Stimulated activated CD8-positive, alpha-beta memory T cell treated with anti-CD3 and anti-CD28 coated beads, Interleukin-7, amount 100 ng/mL, for 48 hours (primary cell): ENCODE measurements around the gene LDLRAD3.

Experiments used
- DNase-seq, 2 donors: peaks; one replicate each; pipeline ENCODE4 v3.0.0-alpha.2; 2020; ENCODE audit warnings: low read depth in 1 of 2; ENCODE audit errors: extremely low read depth in 1 of 2

Gene LDLRAD3

GRCh38 chr11:35954205-35954604 lies 10.3 kb downstream of the LDLRAD3 start:
- DNase-seq, result no peak

- DNase-seq, result no peak
These were observed 11.8 kb downstream of the LDLRAD3 start for GRCh38 chr11:35955636-35956035.

- DNase-seq, result no peak
These were observed 18.7 kb downstream of the LDLRAD3 start for GRCh38 chr11:35962369-35963138.

- no peak for DNase-seq
These were observed 20.0 kb downstream of the LDLRAD3 start for GRCh38 chr11:35963911-35964310.

- DNase-seq, result no peak
These were observed 21.0 kb downstream of the LDLRAD3 start for GRCh38 chr11:35964841-35965240.

GRCh38 chr11:35967042-35967441 lies 23.2 kb downstream of the LDLRAD3 start:
- DNase-seq, result no peak

GRCh38 chr11:35968386-35969088 lies 24.7 kb downstream of the LDLRAD3 start:
- no peak for DNase-seq

- DNase-seq, result no peak
These were observed 25.5 kb downstream of the LDLRAD3 start for GRCh38 chr11:35969089-35970042.

- DNase-seq, result no peak
These were observed 26.6 kb downstream of the LDLRAD3 start for GRCh38 chr11:35970445-35970844.

- no peak for DNase-seq
These were observed 28.1 kb downstream of the LDLRAD3 start for GRCh38 chr11:35971841-35972422.

- no peak for DNase-seq
These were observed 31.2 kb downstream of the LDLRAD3 start for GRCh38 chr11:35974882-35975589.

GRCh38 chr11:35976434-35976833 lies 32.6 kb downstream of the LDLRAD3 start:
- DNase-seq, result no peak

GRCh38 chr11:35978183-35978582 lies 34.3 kb downstream of the LDLRAD3 start:
- no peak for DNase-seq

- DNase-seq, result no peak
These were observed 35.0 kb downstream of the LDLRAD3 start for GRCh38 chr11:35978891-35979290.

- DNase-seq, result no peak
These were observed 37.0 kb downstream of the LDLRAD3 start for GRCh38 chr11:35980686-35981390.

GRCh38 chr11:35981581-35981980 lies 37.7 kb downstream of the LDLRAD3 start:
- no peak for DNase-seq

GRCh38 chr11:35982061-35982460 lies 38.2 kb downstream of the LDLRAD3 start:
- DNase-seq, result no peak

- no peak for DNase-seq
These were observed 40.1 kb downstream of the LDLRAD3 start for GRCh38 chr11:35983981-35984380.

GRCh38 chr11:35986947-35987346 lies 43.1 kb downstream of the LDLRAD3 start:
- no peak for DNase-seq

GRCh38 chr11:35990170-35990569 lies 46.3 kb downstream of the LDLRAD3 start:
- no peak for DNase-seq
